SIG-M5 treated with dmso at 0.1 percent for 504 hours (cell line): ENCODE measurements around the gene CHN2.
"Not testable (repeated sequence)": the region's sequence is repeated elsewhere in the genome, so short reads cannot be mapped to it uniquely, and the experiment has no call there.

Source experiments
- DNase-seq: peaks from one replicate; lab custom pipeline; 2025; ENCODE audit not compliant: unreplicated experiment; lab: John Stamatoyannopoulos, UW

The CHN2 gene

DNA sequence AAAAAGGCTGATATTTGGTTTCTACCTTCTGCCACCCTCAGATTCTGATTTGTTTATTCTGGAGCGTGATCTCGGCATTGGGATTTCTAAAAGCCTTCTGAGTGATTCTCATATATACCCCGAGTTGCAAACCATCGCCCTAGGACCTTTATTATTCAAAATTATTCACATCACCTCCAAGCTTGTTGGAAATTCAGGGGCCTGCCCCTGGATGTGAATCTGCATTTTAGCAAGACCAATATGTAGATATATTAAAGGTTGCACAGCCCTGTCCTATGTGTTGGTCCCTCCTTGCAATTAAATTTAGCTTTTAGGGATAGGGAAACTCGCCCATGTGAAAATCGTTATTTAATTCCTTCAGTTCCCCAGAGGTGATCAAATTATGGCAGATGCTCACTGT lies 9.0 kb upstream of the CHN2 start:
- DNase-seq = no peak

DNA sequence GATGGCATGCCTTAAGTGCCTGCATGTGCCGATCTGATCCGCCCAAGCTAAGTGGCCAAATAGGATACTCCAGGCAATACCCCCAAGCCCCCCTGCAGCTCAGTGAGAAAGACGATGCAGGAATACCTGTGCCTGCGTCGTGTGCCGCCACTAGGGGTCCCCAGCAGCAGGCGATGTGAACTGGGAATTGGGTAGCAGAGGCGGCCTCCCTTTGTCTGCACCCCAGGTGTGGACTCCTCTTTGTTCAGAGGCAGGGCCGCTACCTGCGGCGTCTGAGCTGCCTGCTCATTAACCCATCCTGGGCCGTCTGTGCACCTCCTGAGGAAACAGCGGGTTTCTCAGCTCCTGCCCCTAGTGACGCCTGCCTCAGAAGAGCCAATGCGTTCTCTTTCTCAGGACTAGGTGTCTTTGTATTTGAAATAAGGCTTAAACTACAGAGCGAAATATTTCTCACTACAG lies 4.8 kb upstream of the CHN2 start:
- peak; percentile 8 for DNase-seq

DNA sequence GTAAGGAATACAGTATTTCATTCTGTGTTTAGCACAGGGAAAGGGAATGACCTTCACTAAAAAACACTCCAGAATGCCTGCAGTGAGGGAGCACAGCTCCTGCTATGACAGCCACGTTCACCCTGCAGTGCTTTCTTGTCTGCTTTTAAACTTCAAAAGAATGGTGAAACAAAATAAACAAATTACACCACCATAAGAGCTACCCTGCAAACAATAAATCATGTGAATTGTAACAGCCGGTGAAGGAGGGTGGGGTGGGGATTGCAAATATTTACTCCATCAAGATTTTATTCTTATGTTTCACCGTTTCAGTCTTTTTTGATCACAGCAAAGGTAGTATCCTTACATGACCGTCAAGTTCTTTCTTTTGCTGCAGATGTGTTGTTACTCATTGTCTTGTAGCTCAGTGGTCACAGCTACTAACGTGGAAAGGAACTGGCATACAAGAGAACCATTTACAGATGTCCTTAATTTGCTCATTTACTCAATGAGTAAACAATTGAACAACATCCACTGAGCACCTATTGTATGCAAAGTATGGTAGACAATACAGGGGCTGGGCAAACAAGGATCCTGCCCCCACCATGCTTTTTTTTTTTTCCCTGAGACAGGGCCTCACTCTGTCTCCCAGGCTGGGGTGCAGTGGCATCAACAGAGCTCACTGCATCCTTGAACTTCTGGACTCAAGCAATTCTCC lies 4.1 kb upstream of the CHN2 start:
- DNase-seq = no peak

DNA sequence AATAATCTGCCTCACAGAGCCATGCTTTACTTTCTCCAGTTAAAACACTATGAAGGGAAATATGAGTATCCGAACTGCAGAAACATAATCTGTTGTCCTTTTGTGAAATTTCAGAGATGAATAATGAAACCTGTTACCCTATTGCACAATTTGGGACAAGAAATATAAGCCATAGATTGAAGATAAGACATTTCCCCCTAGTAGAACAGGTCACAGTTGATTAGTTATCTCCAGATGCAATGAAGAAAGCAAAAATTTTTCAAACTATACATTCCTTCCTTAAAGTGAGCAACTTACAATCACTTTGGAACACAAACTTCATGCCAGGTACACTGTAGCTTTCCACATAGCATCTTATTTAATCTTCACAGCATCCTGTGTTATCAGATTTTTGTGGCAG lies 2.3 kb upstream of the CHN2 start:
- DNase-seq = no peak

DNA sequence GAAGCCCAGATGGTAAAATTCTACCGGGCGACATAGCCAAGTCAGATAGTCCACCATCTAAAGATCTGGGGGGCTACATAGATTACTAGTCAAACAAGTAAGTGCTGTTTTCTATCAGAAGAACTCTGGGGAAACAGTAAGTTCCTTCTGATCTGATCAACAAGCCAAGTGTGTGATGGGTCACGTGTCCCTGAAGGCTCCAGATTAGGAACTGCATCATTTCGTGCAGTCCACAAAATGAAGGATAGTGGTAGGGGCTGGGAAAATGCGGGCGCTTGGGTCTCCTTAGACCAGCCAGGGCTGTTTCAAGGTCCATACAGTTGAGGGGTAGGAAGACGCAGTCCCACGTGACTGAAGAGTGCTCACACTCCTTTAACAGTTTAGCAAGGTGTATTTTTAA lies 1.8 kb upstream of the CHN2 start:
- no peak for DNase-seq

DNA sequence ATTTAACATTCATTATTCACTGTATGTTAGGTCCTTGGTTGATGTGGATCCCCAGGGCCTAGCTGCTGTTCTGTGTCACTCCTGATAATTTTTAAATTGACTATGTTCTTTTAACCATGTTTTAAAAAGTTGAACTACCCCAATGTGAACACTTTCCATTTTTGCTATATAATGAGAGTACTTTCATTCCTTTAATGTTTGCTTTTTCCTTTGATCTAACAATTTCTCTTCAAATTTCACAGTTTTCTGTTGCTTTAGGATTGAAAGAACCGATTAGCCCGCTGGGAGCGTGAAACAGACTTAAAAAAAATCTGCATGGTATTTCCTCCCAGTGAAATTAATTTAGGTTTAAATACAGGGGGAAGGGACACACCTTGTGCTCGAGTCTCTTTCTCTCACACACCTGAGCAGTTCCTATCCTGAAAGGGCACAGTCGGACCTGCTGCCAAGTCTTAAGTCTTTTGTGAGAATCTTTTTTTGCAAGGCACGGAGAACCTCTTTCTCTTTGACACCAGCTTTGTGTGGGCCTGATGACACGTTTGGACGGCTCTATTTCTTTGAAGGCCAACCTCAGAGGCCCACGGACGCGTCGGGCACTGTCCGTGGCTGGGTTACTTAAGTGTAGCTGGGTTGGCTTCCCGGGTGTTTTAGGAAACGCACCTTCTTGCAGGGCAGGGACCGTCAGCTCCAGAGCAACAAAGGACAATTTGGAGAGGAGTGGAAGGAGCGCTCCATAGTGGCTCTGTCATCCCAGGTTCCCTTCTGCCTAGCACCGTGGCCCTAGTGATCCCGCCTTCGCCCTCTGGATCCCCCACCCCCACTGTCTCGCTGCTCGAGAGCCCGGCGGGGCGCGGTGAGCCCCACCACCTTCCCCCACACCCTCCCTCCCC lies 1.0 kb upstream of the CHN2 start:
- no peak for DNase-seq

DNA sequence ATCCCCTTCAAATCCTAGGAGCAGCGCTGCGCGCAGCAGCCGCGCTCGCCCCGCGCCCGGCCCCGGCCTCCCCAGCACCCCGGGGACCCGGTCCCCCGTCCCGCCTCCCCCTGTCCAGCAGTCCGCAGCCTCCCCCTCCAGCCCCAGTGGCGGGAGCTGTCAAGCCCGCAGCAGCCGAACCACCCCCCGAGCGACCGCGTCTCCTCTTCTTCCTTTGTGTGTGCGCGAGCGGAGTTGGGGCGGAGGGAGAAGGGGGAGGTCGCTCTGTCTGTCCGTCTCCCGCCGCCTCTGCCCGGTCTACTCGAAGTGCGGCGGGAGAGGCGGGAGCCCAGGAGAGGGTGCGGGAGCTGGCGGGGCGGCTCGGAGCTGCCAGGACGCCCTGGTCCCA lies 375 bp upstream of the CHN2 start:
- no peak for DNase-seq

DNA sequence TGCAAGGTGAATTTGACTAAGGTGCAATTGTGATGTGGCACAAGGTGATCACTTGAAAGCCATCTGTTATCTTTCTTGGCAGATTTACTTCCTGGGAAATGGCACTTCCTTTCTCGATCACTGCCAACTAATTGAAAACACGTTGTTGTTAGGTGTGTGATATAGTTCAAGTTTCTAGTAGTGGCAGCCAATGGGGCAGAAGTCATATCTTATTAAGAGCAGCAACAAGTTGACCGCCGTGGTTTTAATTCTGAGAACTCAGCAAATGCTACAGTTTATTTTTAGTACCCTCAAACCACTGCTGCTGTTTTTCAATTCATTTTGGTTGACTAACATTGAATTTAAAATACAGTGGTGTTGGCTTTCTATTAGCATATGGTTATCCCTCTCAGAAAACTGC lies 1.6 kb downstream of the CHN2 start:
- DNase-seq = no peak

DNA sequence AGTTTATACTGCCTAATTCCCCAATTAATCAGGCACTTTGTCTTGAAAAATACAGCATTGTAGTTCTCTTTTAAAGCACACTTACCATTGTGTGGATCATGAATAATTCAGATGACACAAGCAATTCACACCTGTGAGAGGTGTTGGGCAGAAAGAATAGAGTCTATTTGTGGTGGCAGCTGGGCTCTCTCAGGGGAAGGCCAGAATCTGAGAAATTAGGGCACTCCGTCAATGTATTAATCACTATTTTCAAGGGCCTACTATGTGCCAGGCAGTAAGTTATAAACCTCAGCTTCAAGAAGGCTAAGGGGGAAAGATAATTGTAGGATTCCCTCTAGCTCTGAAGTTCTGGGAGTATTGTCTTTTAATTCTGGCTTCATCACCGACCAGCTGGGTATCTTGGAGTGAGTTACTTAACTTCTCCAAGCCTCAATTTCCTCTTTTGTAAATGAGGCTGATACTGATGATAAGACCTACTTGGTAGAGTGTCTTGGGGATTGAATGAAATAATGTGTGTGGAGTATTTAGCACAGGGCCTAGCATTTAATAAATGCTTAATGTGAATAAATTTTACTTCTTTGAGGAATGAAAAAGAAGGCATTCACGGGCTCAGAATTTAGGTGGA lies 2.5 kb downstream of the CHN2 start:
- DNase-seq = peak; percentile 3

DNA sequence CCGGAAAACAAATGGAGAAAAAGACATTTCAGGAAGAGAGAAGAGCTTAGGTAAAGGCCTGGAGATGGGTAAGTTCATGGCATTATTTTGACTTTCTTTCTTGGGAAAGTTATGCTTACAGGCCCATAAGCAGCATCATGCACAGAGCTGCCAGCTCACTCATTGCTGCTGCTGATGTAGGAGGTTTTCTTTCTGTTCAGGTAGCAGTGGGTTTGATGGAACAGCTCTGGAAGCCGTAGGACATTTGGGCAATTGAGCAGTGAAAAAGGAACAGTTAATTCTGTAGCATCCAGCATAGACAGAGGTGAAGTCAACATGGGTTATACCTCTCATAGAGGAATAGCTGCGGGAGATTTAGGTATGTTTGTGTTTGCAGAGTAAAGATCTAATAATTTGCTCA lies 3.3 kb downstream of the CHN2 start:
- DNase-seq = no peak

DNA sequence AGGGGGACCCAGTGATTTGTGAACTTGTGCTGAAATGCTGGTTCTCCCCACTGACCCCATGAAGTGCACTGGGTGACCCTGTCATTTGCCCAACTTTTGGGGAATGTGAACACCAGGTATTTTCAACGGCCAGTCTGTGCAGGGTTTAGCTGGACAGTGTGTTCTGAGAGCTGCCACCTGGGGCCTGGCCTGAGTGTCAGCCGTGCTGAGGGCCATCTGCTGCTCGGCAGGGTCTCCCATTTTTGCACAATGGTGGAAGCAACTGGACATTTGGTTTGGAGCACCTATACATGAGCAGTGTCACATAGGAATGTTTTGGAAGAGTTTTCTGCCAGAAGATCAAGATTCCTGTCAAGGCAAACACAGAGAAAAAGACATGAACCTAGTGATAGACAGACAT lies 5.2 kb downstream of the CHN2 start:
- DNase-seq = no peak

DNA sequence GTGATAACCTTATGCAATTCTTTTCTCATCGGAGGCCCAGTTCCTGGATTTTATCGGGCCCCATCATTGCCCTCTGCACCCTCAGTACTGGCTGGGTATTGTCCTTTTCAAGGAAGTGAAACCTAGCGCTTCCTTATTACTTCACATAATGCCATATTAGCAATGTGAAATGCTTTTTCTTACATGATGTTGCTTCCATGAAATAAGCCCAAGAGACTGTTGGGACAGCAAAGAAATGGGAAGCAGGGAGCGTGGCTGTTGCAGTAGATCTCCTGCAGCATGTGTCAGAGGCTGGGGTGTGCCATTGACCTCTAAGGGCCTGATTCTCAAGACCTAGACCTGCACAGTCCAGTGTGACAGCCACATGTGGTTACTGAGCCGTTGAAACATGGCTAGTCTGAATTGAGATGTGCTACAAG lies 8.1 kb downstream of the CHN2 start:
- DNase-seq = peak; percentile 82

DNA sequence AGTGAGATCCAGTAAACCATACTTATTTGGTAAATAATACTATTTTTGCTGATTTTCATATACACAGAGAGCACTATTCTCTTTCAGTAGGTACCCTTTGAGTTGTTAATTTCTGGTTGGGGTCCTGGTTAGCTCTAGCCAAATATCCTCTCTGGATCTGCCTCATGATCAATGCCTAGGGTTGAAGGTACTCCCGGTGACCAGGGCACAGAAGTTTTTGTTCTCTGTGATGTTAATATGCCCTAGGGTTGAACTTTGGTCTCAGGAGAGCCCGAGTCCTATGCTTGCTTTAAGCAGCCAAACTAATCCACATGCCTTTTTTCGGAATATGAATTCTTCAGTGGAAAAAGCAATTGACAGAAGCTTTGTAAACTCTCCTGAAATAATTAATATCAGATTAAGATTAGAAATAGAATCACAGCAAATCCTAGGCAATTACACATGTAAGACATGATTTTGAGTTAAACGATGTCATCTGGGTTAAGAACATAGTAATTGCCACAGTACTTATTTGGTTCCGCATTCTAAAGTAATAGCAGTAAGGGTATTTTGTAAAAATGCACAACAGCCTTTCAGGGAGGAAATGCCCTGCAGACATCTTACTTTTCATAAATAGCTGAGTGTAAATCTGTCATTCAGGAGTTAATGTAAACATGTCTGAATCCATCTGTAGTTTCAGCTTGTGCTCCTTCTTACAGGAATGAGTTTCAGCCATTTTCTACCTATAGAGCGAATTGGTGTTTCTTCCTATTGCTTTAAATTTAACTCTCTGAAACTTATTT lies 10.1 kb downstream of the CHN2 start:
- DNase-seq = no peak

DNA sequence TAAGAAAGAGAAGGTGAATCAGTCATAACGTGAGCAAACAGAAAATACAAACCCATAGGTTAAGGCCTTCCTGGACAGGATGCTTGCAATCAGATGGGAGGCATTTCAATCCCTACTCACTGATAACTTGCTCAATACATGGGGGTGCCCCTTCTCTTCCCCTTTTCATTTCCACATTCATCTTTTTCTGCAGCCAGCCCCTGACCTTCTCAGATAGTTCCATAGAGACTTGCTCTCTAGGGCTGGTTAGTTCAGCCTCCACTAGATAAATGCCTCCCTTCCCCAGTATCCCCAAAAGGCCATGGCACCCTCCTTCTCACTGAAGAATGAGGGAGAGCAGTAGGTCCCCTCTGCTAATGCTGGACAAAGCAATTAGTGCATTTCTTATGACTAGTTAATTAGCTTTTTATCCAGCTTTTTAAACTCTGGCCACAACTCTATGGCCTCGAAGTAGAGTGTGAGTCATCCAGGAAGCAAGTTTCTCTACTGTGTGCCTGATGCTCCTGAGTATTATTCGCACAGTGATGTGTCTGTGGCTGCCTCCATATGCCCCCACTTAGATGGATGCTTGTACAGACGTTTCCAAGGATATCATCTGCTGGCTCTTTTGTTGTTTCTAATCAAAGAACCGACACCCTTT lies 12.7 kb downstream of the CHN2 start:
- DNase-seq = peak; percentile 1

DNA sequence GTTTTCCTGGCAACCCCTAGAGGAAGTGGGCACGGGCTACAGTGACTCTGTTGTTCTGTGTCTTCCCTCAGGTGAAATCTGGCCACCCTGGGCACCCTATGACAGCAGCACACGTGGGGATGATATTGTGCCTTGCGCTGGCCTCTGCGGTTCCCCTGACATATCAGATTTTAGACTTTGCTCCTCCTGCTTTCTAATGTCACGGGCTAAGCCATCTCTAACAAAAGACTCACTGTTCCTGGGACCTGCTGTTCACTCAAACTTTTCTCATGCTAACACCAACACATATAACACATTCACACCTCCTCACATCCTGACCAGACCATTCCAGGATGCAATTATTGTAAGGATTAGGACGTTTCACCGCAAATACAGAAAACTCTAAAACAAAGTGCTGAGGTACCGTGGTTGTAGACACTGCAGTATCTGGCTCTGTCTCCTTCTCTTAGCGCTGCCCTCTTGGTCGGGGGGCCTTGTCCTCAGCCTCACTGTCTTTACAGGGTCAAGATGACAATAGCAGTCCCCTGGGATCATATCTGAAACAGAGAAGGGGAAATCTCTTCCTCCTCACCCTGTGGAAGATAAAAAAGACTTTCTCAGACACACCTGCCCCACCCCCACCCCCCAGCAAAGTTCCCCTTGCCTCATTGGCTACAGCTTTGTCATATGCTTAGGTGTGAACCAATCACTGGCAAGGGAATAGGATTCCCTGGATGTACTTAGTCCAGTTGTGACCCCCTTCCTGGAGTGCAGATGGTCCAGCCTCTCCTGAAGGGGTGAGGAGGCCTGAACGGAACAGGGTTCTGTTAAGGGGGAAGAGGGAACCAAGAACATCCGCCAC lies 14.1 kb downstream of the CHN2 start:
- DNase-seq = no peak

DNA sequence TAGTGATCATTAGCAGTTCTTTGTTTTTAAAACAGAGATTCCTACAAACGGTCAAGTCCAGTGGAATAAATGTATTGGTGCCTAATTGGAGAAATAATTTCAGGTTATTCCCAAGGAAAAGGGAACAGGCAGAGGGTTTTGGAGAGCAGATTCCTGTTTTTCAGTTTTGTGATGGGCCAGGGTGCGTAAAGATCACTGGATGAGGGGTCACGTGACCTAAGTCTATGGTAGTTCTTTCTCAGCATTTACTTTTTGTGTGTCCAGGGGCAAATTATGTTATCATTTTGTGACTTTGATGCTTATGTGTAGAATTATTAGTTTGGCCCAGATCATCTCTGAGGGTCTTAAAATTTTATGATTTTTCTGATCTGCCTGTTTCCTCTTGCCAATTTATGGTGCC lies 15.2 kb downstream of the CHN2 start:
- no peak for DNase-seq

DNA sequence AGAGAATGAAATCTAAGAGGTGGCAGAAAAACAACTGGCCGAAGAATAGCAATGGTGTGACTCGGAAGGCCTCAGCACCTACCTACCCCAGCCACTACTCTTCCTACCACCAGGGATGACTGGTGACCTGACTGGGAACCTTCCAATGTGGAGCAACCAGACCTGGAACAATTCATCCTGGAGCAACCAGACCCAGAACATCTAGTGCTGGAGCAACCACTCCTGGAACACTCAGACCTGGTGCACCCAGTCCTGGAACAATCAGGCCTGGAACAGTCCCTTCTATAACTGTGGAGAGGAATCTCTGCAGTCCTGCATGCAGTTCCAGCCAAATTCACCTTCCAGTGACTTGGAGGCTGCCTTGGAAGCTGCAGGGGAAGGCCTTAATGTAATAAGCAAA lies 18.2 kb downstream of the CHN2 start:
- DNase-seq = not testable (repeated sequence)

DNA sequence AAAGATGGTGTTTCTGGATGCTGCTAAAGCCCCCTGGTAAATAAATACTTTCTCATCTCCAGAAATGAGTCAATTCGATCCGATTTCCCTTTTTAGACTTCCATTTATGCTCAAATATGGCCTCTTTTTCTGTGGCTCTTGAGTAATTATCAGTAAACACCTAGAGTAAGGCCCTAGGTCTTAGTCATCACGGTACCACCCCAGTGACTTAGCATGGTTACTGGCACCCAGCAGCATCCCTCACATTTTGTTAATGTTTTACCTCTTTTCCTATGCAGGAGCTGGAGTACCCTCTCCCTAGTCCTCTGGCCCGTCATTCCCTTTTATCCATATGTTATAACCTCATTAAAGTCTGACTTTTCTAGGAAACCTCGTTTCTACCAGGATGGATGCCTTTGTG lies 19.5 kb downstream of the CHN2 start:
- no peak for DNase-seq

DNA sequence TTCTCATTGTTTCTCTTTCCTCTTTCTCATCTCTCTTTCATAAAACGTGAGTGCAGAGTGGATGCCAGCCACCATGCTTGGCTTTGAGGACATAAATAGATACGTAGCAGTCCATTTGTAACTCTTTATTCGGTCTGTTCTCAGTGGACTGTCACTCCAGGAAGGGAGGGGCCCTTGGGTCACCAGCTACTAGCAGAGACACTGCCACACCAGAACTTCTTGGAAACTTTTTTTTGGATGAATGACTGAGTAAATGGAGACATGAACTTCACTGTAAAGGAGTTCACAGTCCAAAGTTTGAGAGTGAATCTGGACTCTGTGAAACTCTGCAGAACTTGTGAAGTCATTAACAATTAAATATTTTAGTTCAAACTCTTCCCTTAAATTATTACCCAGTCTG lies 20.2 kb downstream of the CHN2 start:
- DNase-seq = no peak

DNA sequence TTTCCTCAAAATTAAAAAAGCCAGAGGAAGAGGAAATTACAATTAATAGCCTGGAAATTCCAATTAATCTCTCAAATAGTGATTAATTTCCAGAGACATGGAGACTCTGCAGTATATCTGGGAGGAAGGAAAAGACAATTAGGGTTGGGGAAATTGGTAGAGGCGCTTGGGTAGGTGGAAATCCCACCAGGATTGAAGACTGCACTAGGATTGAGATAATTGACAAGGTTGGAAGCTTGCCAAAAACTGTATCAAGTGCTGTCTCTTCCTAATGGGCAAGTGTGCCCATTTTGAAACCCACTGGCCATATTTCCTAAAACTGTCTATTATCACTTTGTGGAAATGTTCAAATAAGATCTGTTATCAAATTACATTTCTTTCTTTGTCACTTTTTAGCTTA lies 21.6 kb downstream of the CHN2 start:
- no peak for DNase-seq
